Measurements from ENCODE around the gene MACROH2A2. TPM values are rescaled to one million over a fixed set of nuclear protein-coding genes. Genes with fewer than 3 reads are reported as not detected.

Gene MACROH2A2
- total RNA-seq, 2 experiments from 2014 or later = 4.9 to 5.0 TPM

DNA sequence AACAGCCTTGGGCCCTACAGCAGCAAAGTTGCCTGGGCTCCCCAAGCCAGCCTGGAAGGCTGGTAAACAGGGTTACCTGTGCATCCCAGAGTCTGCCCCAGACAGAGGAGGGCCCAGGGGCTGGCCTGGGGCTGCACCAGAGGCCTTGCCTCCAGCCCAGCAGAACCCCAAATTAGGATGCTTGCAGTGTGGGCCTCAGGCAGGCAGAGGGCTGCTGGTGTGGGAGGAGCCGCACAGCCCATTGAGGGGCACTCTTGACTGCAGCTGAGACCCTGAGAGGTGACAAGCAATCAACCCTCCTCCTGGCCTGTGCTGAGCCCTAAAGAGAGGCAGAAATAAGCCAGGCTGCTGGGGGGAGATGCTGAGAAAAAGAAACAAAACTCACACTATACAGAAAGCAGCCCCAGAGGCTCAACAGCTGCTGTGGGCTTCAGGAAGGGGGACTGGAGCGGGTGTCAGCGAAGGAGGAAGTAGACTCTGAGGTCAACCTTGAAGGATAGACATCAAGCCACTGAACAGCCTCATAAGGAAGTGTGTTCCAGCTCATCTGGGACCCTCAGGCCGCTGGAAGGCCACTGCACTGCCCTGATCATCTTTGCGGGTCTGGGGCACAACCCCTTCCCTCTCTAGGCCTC is 73.4 kb downstream of the MACROH2A2 start:
- Mint-ChIP-seq H3K9me3 (no peaks in the 10 kb centered on the region), H3K4me3 (no peak overlapping the region), H3K4me1 (peaks cover 3% of the 10 kb centered on the region), H3K36me3 (ENCODE audit: low read depth) (peaks cover 3% of the 10 kb centered on the region), H3K27me3 (no peaks in the 10 kb centered on the region), H3K27ac (no peak overlapping the region)
- ChIA-PET POLR2A (no interaction called here), CTCF (interaction anchor here (0.6 to 2.4 kb wide), 4 partner anchors 10 to 368 kb away, joined by 3 to 10 read pairs (median 6); partner anchors contain the start of gene TYSND1)
- DNase-seq = no peak

- Mint-ChIP-seq H3K27ac (no peak overlapping the region), H3K4me1 (peaks cover 5% of the 10 kb centered on the region), H3K27me3 (no peaks in the 10 kb centered on the region), H3K4me3 (no peak overlapping the region), H3K9me3 (no peaks in the 10 kb centered on the region), H3K36me3 (ENCODE audit: low read depth) (peaks cover 3% of the 10 kb centered on the region)
- ChIA-PET POLR2A (no interaction called here), CTCF (interaction anchor here (1.0 to 2.4 kb wide), 5 partner anchors 11 to 63 kb away, joined by 3 to 10 read pairs (median 5); partner anchors contain the start of gene TYSND1)
- no peak for DNase-seq
Observed at GRCh38 chr10:70126700-70127395, 74.2 kb downstream of the MACROH2A2 start.

DNA sequence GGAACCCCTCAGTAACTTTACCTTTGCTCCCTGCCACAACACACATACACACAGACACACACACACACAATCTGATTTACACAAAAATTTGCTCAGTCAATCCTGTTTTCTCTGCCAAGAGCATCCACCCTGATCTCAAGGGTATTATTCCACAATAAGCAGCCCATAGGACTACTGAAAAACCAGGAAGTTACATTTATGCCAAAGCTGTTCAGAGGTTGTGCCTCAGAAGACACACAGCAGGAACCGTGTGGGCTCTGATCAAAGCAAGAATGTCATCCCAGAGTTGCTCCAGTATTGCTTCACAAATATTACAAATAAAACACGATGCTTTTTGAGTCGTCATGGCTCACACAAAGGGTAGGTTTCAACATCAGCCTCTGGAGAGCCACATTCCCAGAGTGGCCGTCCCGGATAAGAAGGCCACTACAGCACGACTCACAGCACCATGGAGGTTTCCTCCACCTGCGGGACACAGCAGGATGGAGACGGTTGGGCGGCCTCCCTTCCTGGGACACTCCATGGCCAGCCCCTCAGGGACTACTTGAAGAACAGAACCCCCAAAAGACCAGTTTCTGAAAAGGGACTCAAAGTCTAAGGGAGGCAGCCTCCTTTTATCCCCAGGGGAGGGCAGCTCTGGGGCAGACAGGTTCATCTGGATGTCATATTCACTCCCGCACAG is 78.4 kb downstream of the MACROH2A2 start:
- no peak for DNase-seq
- ChIA-PET CTCF (interaction anchor here (0.6 to 2.5 kb wide), 4 partner anchors 11 to 728 kb away, joined by 3 to 7 read pairs (median 3); no protein-coding TSS in a partner anchor), POLR2A (no interaction called here)
- Mint-ChIP-seq H3K4me1 (peaks cover 19% of the 10 kb centered on the region), H3K36me3 (ENCODE audit: low read depth) (peaks cover 8% of the 10 kb centered on the region), H3K4me3 (peak overlapping the region; percentile 16), H3K27me3 (peaks cover 2% of the 10 kb centered on the region), H3K9me3 (no peaks in the 10 kb centered on the region), H3K27ac (no peak overlapping the region)

- ChIA-PET CTCF (interaction anchor here (1.0 kb wide), 1 partner anchor 13 kb away, joined by 3 read pairs; no protein-coding TSS in a partner anchor), POLR2A (no interaction called here)
- Mint-ChIP-seq H3K4me1 (peaks cover 19% of the 10 kb centered on the region), H3K9me3 (no peaks in the 10 kb centered on the region), H3K27me3 (peaks cover 2% of the 10 kb centered on the region), H3K27ac (peak overlapping the region; percentile 2), H3K36me3 (ENCODE audit: low read depth) (peaks cover 8% of the 10 kb centered on the region), H3K4me3 (peak overlapping the region; percentile 79)
- no peak for DNase-seq
Observed at GRCh38 chr10:70131560-70131937, 78.9 kb downstream of the MACROH2A2 start.

- peak within 1 kb of the TSS; percentile 86 for H3K27ac Mint-ChIP-seq
- peaks cover 2% of the 10 kb centered on the region for H3K27me3 Mint-ChIP-seq
- peak; percentile 30 for DNase-seq
- CTCF ChIA-PET = interaction anchor here (6.0 kb wide), 1 partner anchor 15 kb away, joined by 62 read pairs; the partner anchor contains the start of gene TYSND1
- H3K9me3 Mint-ChIP-seq = no peaks in the 10 kb centered on the region
- H3K4me3 Mint-ChIP-seq = peak within 1 kb of the TSS; percentile 79
- H3K4me1 Mint-ChIP-seq = peaks cover 20% of the 10 kb centered on the region
- H3K36me3 Mint-ChIP-seq (ENCODE audit: low read depth) = peaks cover 8% of the 10 kb centered on the region
- POLR2A ChIA-PET = no interaction called here
Observed at GRCh38 chr10:70132098-70133029, 79.7 kb downstream of the MACROH2A2 start, which contains the start of gene AIFM2. Gene AIFM2, minus strand, starts transcription at chr10:70132825. Its CDS starts 8,741 bp downstream, at chr10:70124084.

DNA sequence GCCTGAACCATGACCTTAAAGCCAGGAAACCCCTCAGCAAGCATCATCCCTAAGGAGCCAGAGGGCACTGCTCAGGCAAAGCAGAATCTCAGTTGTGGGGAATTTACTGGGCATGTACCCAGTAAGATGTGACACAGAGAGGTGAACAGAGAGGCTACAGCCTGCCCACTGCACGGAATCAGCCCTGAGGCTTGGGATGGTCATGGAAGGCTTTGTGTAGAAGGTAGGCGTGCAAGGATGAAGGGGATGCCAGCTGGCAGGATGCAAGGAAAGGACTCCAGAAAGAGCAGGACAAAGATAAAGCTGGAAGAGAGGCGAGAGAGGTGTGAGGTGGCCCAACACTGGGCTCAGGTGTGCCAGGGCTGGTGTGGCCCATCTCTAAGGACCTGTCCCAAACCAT is 82.4 kb downstream of the MACROH2A2 start:
- ChIA-PET CTCF (interaction anchor here (1.0 to 6.0 kb wide), 3 partner anchors 12 to 28 kb away, joined by 3 to 62 read pairs (median 4); partner anchors contain the start of gene TYSND1), POLR2A (no interaction called here)
- Mint-ChIP-seq H3K27ac (no peak overlapping the region), H3K4me1 (peaks cover 20% of the 10 kb centered on the region), H3K27me3 (peaks cover 2% of the 10 kb centered on the region), H3K9me3 (no peaks in the 10 kb centered on the region), H3K4me3 (no peak overlapping the region), H3K36me3 (ENCODE audit: low read depth) (peaks cover 8% of the 10 kb centered on the region)
- DNase-seq = no peak

DNA sequence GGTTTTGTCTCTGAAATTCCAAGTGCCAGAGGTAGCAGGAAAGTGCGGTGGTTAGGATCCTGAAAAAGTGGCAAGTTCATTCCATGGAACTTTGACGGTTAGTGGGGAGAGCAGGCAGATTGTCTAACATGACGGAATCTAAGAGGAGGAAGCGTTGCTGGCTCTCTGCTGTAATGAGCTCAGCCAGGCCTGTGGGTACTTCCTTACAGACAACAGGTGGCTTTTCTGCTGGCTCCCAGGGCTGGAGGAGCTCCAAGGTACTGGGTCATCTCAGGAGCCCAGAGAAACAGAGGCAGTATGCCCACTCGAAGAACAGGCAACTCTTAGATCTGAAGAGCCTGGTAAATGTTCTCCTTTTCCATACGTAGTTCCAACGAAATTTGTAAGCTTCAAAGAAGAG is 83.0 kb downstream of the MACROH2A2 start:
- no peak overlapping the region for H3K4me3 Mint-ChIP-seq

GRCh38 chr10:70137135-70137534 is 84.5 kb downstream of the MACROH2A2 start:
- Mint-ChIP-seq H3K4me1 (peaks cover 14% of the 10 kb centered on the region), H3K27ac (no peak overlapping the region), H3K9me3 (no peaks in the 10 kb centered on the region), H3K27me3 (peaks cover 2% of the 10 kb centered on the region), H3K36me3 (ENCODE audit: low read depth) (peaks cover 5% of the 10 kb centered on the region), H3K4me3 (no peak overlapping the region)
- ChIA-PET CTCF (interaction anchor here (0.6 to 6.0 kb wide), 3 partner anchors 10 to 33 kb away, joined by 3 to 62 read pairs (median 5); partner anchors contain the start of gene TYSND1), POLR2A (no interaction called here)
- DNase-seq = no peak

More for the DNA sequence above, 83.0 kb downstream of the MACROH2A2 start:
- H3K36me3 Mint-ChIP-seq (ENCODE audit: low read depth) = peaks cover 5% of the 10 kb centered on the region
- no peak for DNase-seq
- peaks cover 2% of the 10 kb centered on the region for H3K27me3 Mint-ChIP-seq
- no peaks in the 10 kb centered on the region for H3K9me3 Mint-ChIP-seq
- peaks cover 20% of the 10 kb centered on the region for H3K4me1 Mint-ChIP-seq
- POLR2A ChIA-PET = no interaction called here
- CTCF ChIA-PET = interaction anchor here (1.0 to 6.0 kb wide), 3 partner anchors 11 to 27 kb away, joined by 3 to 62 read pairs (median 4); partner anchors contain the start of gene TYSND1
- H3K27ac Mint-ChIP-seq = no peak overlapping the region

- no peak overlapping the region for H3K27ac Mint-ChIP-seq
- CTCF ChIA-PET = interaction anchor here (1.0 to 6.0 kb wide), 3 partner anchors 9 to 84 kb away, joined by 4 to 62 read pairs (median 5); partner anchors contain the start of gene TYSND1
- H3K36me3 Mint-ChIP-seq (ENCODE audit: low read depth) = peaks cover under 1% of the 10 kb centered on the region
- H3K4me3 Mint-ChIP-seq = no peak overlapping the region
- peaks cover 9% of the 10 kb centered on the region for H3K4me1 Mint-ChIP-seq
- H3K27me3 Mint-ChIP-seq = no peaks in the 10 kb centered on the region
- no peaks in the 10 kb centered on the region for H3K9me3 Mint-ChIP-seq
- DNase-seq = no peak
- POLR2A ChIA-PET = no interaction called here
Observed at GRCh38 chr10:70137927-70138883, 85.6 kb downstream of the MACROH2A2 start.

- Mint-ChIP-seq H3K27ac (no peak overlapping the region), H3K9me3 (no peaks in the 10 kb centered on the region), H3K4me3 (no peak overlapping the region), H3K36me3 (ENCODE audit: low read depth) (no peaks in the 10 kb centered on the region), H3K27me3 (no peaks in the 10 kb centered on the region), H3K4me1 (peaks cover 10% of the 10 kb centered on the region)
- CTCF ChIA-PET = interaction anchor here (1.0 to 1.2 kb wide), 3 partner anchors 12 to 82 kb away, joined by 4 to 5 read pairs (median 5); no protein-coding TSS in a partner anchor
- POLR2A ChIA-PET = no interaction called here
- no peak for DNase-seq
Observed at GRCh38 chr10:70139151-70139996, 86.7 kb downstream of the MACROH2A2 start.

All from activated CD4-positive, alpha-beta T cell treated with anti-CD3 and anti-CD28 coated beads, Interleukin-2, amount 10 ng/mL, durations not matched to agents 7 days and 5 days (primary cell).